Endothelial cell of umbilical vein (primary cell): ENCODE data around the gene ELOVL4.

Experiments
- CTCF ChIP-seq, 2 donors: IDR thresholded peaks; 1 replicate in 1 of 2; 2 replicates in 1 of 2; pipeline ENCODE4 v1.5.1; 2011; ENCODE audit warnings: low read length in 2 of 2, mild to moderate bottlenecking in 2 of 2, moderate library complexity in 2 of 2, control low read depth in 1 of 2, inconsistent platforms in 1 of 2, low read depth in 1 of 2; ENCODE audit not compliant: insufficient read depth in 1 of 2; ENCODE audit errors: extremely low read depth in 1 of 2
- EZH2 ChIP-seq: IDR thresholded peaks from 2 replicates; pipeline ENCODE4 v1.6.1; 2012; ENCODE audit warnings: borderline replicate concordance, low read depth, mild to moderate bottlenecking, moderate library complexity, low read length, inconsistent platforms; ENCODE audit not compliant: severe bottlenecking
- FOS ChIP-seq: IDR thresholded peaks from 2 replicates; pipeline ENCODE4 v1.6.1; 2011; ENCODE audit warnings: mild to moderate bottlenecking, low read length, moderate library complexity, borderline replicate concordance; ENCODE audit not compliant: insufficient read depth
- MYC ChIP-seq: IDR thresholded peaks from one replicate; pipeline ENCODE4 v1.6.1; 2011; ENCODE audit warnings: mild to moderate bottlenecking, low read depth, low read length
- POLR2A ChIP-seq: IDR thresholded peaks from 2 replicates; pipeline ENCODE4 v1.6.1; 2012; ENCODE audit warnings: low read depth, mild to moderate bottlenecking, control low read depth, low read length
- POLR2AphosphoS5 ChIP-seq: IDR thresholded peaks from 2 replicates; pipeline ENCODE4 v1.6.1; 2012; ENCODE audit warnings: low read depth, mild to moderate bottlenecking, control low read depth, low read length, moderate library complexity; ENCODE audit not compliant: insufficient read depth

- TF ChIP-seq POLR2AphosphoS5, result no peak
- TF ChIP-seq CTCF (IDR thresholded peaks at IDR 0.05; ENCODE audit: extremely low read depth in 1 of 2, insufficient read depth in 1 of 2, low read depth in 1 of 2, low read length in 2 of 2), result no peak
- no peak for TF ChIP-seq POLR2A
- TF ChIP-seq MYC, result no peak
- no peak for TF ChIP-seq FOS
- no peak for TF ChIP-seq EZH2
Observed at GRCh38 chr6:79898076-79898475, 49.3 kb downstream of the ELOVL4 start.
